Measurements from ENCODE around the gene SERPINA1. TPM values are rescaled to one million over a fixed set of nuclear protein-coding genes. Genes with fewer than 3 reads are reported as not detected.

SERPINA1 gene
- total RNA-seq: not detected in 2 replicates

GRCh38 chr14:94388384-94389103, at the start of gene SERPINA1:
Gene SERPINA1 (minus strand): TSS chr14:94388602. CDS start chr14:94383237, 5,365 bp downstream.

GRCh38 chr14:94366146-94366915, 22.1 kb downstream of the SERPINA1 start, which contains the start of gene SERPINA2:
Gene SERPINA2 (minus strand): TSS chr14:94366698.

Other genes starting within 250 kb of the SERPINA1 start
- 0.06 TPM in 1 of 2 replicates, not detected in the other for gene PPP4R4, start 214.3 kb downstream of the SERPINA1 start, total RNA-seq
- gene SERPINA10, start 95.3 kb downstream of the SERPINA1 start, total RNA-seq: not detected in 2 replicates
- 0.06 TPM in 1 of 2 replicates, not detected in the other for gene SERPINA6, start 65.3 kb downstream of the SERPINA1 start, total RNA-seq
- not detected in 2 replicates for gene SERPINA2, start 21.9 kb downstream of the SERPINA1 start, total RNA-seq
- gene SERPINA11, start 64.2 kb upstream of the SERPINA1 start, total RNA-seq: not detected in 2 replicates
- gene SERPINA9, start 87.6 kb upstream of the SERPINA1 start, total RNA-seq: not detected in 2 replicates
- gene SERPINA12, start 120.9 kb upstream of the SERPINA1 start, total RNA-seq: not detected in 2 replicates
- not detected in 2 replicates for gene SERPINA4, start 172.8 kb upstream of the SERPINA1 start, total RNA-seq
- gene SERPINA5, start 192.8 kb upstream of the SERPINA1 start, total RNA-seq: not detected in 2 replicates
- gene SERPINA3, start 223.8 kb upstream of the SERPINA1 start, total RNA-seq: 0.81 and 1.6 TPM in 2 replicates